ENCODE measurements around the gene CHTF18.
"Not testable (repeated sequence)": the region's sequence is repeated elsewhere in the genome, so short reads cannot be mapped to it uniquely, and the experiment has no call there.

Gene CHTF18

GRCh38 chr16:740764-741505 is 47.5 kb upstream of the CHTF18 start, which contains the start of gene CIAO3 (continued):
- TF ChIP-seq PRDM4 (tag by site-specific recombination; IDR thresholded peaks at IDR 0.05), result peak; percentile 27; the same call in 1 of the 2 replicates
- peak; percentile 71 for TF ChIP-seq ZBTB44 (tag by site-specific recombination; IDR thresholded peaks at IDR 0.05)
- 0 out of 2 replicates have a peak, but pooled peaks have one; percentile 72 for TF ChIP-seq ZNF658 (tag by site-specific recombination; IDR thresholded peaks at IDR 0.05)
- peak; percentile 91 for TF ChIP-seq KLF17 (tag by site-specific recombination; IDR thresholded peaks at IDR 0.05)
- no peak for TF ChIP-seq ZNF112 (tag by site-specific recombination; IDR thresholded peaks at IDR 0.05)
- TF ChIP-seq ZFP37 (tag by site-specific recombination; IDR thresholded peaks at IDR 0.05), result 0 out of 2 replicates have a peak, but pooled peaks have one; percentile 48

GRCh38 chr16:741986-742629 is 46.3 kb upstream of the CHTF18 start:
- POLR2A ChIA-PET, result no interaction called here

GRCh38 chr16:742894-743293 is 45.5 kb upstream of the CHTF18 start:
- CTCF ChIA-PET, result interaction anchor here (0.9 to 3.8 kb wide), 4 partner anchors 24 to 42 kb away, joined by 3 to 11 read pairs (median 4); no protein-coding TSS in a partner anchor
- H3K4me1 ChIP-seq (ENCODE audit: control insufficient read depth, insufficient read depth, low read length); POLR2A ChIA-PET; H3K4me3 ChIP-seq (ENCODE audit: low read depth, low read length); H3K27ac ChIP-seq (ENCODE audit: extremely low read depth, low read depth, low read length); H3K36me3 ChIP-seq (ENCODE audit: control insufficient read depth in 2 of 2, insufficient read depth in 1 of 2, low read length in 2 of 2); H3K9me3 ChIP-seq (ENCODE audit: control insufficient read depth, insufficient read depth, low read depth, low read length): not testable (repeated sequence)

More at GRCh38 chr16:741986-742629, 46.3 kb upstream of the CHTF18 start:
- H3K4me3 ChIP-seq (ENCODE audit: low read depth, low read length), result no peak overlapping the region
- 0 out of 2 replicates have a peak, but pooled peaks cover 2% of the 10 kb centered on the region for H3K4me1 ChIP-seq (ENCODE audit: control insufficient read depth, insufficient read depth, low read length)
- peaks cover 3 to 14% of the 10 kb centered on the region in 2 experiments; a peak in 2 of 3 replicates for H3K36me3 ChIP-seq (ENCODE audit: control insufficient read depth in 2 of 2, insufficient read depth in 1 of 2, low read length in 2 of 2)
- peak; percentile 50; the same call in 1 of the 2 replicates for TF ChIP-seq ZEB2 (tag by site-specific recombination; IDR thresholded peaks at IDR 0.05)
- no peak for TF ChIP-seq ZFP41 (tag by site-specific recombination; IDR thresholded peaks at IDR 0.05; ENCODE audit: borderline replicate concordance)
- H3K27ac ChIP-seq (ENCODE audit: extremely low read depth, low read depth, low read length), result no peak overlapping the region
- H3K9me3 ChIP-seq (ENCODE audit: control insufficient read depth, insufficient read depth, low read depth, low read length), result no peaks in the 10 kb centered on the region
- CTCF ChIA-PET, result interaction anchor here (1.4 to 3.2 kb wide), 3 partner anchors 15 to 44 kb away, joined by 5 to 16 read pairs (median 12); no protein-coding TSS in a partner anchor

- CTCF ChIA-PET, result interaction anchor here (0.6 to 3.8 kb wide), 8 partner anchors 14 to 44 kb away, joined by 3 to 11 read pairs (median 3); partner anchors contain the start of genes CHTF18 and RPUSD1
- H3K4me3 ChIP-seq (ENCODE audit: low read depth, low read length), result no peak overlapping the region
- no peak overlapping the region for H3K27ac ChIP-seq (ENCODE audit: extremely low read depth, low read depth, low read length)
- no peaks in the 10 kb centered on the region for H3K9me3 ChIP-seq (ENCODE audit: control insufficient read depth, insufficient read depth, low read depth, low read length)
- H3K36me3 ChIP-seq (ENCODE audit: control insufficient read depth in 2 of 2, insufficient read depth in 1 of 2, low read length in 2 of 2), result peaks cover 0 to 4% of the 10 kb centered on the region in 2 experiments; a peak in 2 of 3 replicates
- POLR2A ChIA-PET, result no interaction called here
- H3K4me1 ChIP-seq (ENCODE audit: control insufficient read depth, insufficient read depth, low read length), result 0 out of 2 replicates have a peak, but pooled peaks cover 2% of the 10 kb centered on the region
- TF ChIP-seq ZNF596 (tag by site-specific recombination; IDR thresholded peaks at IDR 0.05) (no peak), ZNF248 (tag by site-specific recombination; IDR thresholded peaks at IDR 0.05) (no peak), ZXDB (tag by site-specific recombination; IDR thresholded peaks at IDR 0.05) (no peak), HOXA7 (CRISPR knock-in tag; IDR thresholded peaks at IDR 0.05; ENCODE audit: borderline replicate concordance) (no peak), ZNF274 (IDR thresholded peaks at IDR 0.05; ENCODE audit: low read length) (no peak), ZNF274 (tag by site-specific recombination; IDR thresholded peaks at IDR 0.05; ENCODE audit: borderline replicate concordance) (no peak), GLI2 (tag by site-specific recombination; IDR thresholded peaks at IDR 0.05; ENCODE audit: borderline replicate concordance, low read depth) (no peak), SP2 (tag by site-specific recombination; IDR thresholded peaks at IDR 0.05) (no peak), ATF2 (tag by site-specific recombination; IDR thresholded peaks at IDR 0.05; ENCODE audit: low read depth) (no peak), ZNF221 (tag by site-specific recombination; IDR thresholded peaks at IDR 0.05; ENCODE audit: borderline replicate concordance) (no peak), ZFHX2 (tag by site-specific recombination; conservative IDR thresholded peaks at IDR 0.05) (0 out of 2 replicates have a peak, but pooled peaks have one; percentile 29), EGR2 (tag by site-specific recombination; IDR thresholded peaks at IDR 0.05; ENCODE audit: low read depth) (peak; percentile 40)
Measured at GRCh38 chr16:743794-744500, 44.5 kb upstream of the CHTF18 start.
